Cerebellar nuclear complex (tissue), 1 donor: Measurements from ENCODE around the gene TIGD3.
"Not testable (repeated sequence)": the region's sequence is repeated elsewhere in the genome, so short reads cannot be mapped to it uniquely, and the experiment has no call there.

Experiments
- DNase-seq, 2 experiments: peaks; one replicate each; lab custom pipeline; 2025; lab: John Stamatoyannopoulos, UW

TIGD3 gene

DNA sequence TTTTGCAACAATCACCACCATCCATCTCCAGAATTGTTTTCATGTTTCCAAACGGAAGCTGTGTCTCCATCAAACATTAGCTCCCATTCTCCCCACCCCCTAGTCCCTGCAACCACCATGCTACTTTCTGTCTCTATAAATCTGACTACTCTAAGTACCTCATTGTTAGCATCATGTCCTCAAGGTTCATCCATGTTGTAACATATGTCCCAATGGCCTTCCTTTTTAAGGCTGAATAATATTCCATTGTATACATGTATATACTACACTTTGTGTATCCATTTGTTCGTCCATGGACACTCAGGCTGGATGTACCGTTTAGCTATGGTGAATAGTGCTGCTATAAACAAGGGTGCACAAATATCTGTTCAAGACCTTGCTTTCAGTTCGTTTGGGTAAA is 29.1 kb upstream of the TIGD3 start:
- DNase-seq, result no peak

DNA sequence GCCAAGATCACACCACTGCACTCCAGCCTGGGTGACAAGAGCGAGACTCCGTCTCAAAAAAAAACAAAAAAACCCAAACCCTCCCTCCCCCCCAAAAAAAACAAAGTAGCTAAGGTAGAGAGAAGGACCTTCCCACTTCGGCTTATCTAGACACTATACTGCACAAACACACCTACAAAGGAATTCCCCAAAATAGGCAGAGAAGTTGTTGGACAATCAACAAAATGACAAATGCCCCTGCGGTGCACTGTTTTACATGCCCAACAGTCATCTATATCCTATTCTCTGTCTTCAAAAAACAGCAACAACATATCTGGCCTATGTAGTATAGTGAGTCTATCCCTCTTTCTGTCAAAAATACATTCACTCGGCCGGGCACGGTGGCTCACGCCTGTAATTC is 27.5 kb upstream of the TIGD3 start:
- DNase-seq, result no peak

DNA sequence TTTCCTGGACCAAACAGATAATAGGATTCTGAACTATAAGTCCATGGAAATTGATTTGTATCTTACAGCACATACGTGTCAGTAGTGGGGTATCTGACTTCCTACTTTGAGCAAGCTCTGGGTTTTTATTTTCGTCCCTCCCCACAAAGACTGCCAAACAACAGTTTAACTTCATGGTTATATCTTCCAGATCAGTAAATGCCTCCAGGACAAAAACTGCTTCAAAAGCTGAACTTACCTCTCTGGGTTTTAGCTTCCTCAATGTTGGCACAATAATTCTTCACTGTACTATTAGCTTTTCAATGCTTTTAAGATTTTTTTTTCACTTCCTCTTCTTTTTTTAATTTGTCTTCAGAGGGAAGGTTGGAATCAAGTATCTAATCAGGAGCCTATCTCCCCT is 25.1 kb upstream of the TIGD3 start:
- no peak for DNase-seq

DNA sequence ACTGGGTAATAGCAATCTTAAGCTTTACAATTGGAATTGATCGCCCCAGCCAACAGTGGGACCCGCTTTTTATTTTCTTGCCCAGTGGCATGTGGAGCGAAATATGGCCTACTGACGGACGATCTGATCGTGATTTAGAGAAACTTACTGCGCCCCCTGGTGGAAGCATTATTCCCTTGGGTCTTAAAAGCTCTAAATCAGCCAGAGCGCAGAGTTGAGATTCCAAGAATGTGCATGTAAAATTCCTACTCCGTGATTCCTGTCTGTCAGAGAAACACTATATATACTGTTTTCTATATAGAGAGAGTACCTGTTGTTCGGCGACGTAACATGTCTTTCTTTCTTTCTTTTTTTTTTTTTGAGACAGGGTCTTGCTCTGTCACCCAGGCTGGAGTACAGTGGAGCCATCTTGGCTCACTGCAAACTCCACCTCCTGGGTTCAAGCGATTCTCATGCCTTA is 24.6 kb upstream of the TIGD3 start:
- DNase-seq, result peak in 1 of 2 experiments; percentile 44

DNA sequence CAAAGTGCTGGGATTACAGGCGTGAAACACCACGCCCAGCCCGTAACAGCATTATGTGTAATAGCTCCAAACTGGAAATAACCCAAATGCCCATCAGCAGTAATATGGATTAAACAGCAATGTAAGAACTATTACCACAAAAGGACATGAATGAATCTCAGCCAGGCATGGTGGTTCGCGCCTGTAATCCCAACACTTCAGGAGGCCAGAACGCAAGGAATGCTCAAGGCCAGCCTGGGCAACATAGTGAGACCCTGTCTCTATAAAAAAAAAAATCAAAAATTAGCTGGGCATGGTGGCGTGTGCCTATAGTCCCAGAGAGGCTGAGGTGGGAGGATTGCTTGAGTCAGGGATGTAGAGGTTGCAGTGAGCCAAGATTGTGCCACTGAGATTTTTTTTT is 24.0 kb upstream of the TIGD3 start:
- DNase-seq, result no peak

DNA sequence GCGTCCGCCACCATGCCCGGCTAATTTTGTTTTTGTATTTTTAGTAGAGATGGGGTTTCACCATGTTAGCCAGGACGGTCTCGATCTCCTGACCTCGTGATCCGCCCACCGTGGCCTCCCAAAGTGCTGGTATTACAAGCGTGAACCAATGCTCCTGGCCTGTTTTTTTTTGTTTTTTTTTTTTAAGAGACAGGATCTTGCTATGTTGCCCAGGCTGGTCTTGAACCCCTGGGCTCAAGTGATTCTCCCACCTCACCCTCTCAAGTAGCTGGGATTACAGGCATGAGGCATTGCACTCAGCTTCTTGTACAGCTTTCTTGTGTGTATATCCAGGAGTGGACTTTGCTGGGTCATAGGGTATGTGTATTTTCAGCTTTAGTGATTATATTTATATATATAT is 22.0 kb upstream of the TIGD3 start:
- DNase-seq, result not testable (repeated sequence)

DNA sequence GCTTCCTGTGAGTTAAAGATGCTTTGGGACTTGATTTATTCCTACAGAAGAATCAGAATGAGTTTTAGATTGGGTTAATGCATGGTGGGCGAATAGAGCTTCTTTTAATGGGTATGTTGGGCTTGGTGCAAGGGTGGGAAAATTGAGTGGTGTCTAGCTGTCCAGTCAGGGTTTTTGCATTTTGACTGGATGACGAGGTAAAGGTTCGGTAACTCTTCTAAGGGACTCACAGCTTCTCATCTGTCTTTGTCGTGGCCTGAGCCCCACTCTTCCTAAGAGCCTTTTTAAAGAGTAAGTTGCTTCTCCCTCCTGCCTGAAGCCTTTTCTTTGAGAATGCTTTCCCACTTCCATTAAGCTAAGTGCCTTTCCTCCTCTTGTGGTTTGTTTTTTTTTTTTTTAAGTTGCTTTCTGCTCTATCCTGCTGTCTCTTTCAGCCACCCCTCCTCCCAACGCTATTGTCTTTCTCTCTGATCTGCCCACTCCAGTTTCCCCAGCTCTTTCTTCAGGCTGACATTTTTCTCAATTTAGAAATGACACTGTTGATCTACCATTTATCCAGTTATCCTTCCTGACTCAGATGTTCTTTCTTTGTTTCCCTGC is 19.8 kb upstream of the TIGD3 start:
- no peak for DNase-seq

DNA sequence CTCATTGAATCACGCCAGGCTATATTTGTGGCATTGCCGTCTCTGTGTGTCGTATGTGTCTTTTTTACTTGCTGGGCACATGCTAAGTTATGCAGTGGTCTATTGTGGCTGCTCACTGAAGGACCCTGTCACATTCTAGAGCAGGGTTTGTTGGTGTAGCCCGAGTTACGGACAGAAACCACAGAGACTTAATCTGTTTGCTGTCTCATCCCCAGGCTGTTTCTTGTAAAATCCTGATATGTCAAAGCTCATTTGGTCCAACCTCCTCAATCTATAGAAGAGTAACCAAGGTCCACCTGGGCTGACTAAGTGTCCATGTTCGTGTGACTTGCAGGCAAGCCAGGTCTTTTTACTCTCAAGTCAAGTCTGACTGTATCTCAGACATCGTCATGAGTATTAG is 15.9 kb upstream of the TIGD3 start:
- no peak for DNase-seq

DNA sequence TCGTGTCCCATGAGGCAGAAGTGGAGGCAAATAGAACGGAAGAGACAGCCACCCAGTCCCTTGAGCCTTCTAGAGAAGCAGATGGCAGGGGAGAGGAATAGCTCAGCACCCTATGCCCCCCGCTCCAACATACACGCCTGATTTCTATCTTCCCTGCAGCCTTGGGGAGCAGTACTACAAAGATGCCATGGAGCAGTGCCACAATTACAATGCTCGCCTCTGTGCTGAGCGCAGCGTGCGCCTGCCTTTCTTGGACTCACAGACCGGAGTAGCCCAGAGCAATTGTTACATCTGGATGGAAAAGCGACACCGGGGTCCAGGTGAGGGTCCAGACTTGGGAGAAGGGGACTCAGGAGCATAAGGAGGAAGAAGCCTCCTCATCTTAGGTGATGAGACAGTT is 14.3 kb upstream of the TIGD3 start:
- DNase-seq, result no peak

DNA sequence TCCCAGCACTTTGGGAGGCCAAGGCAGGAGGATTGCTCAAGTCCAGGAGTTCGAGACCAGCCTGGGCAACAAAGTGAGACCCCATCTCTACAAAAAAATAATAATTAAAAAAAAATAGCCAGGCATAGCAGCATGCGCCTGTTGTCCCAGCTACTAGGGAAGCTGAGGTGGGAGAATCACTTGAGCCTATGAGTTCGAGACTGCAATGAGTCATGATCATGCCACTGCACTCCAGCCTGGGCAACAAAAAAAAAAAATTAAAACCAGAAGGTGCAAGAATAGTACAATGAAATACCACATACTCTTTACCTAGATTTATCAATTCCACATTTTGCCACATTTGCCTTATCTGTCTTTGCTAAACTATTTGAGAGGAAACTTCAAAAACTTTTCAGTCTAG is 12.7 kb upstream of the TIGD3 start:
- DNase-seq, result no peak

DNA sequence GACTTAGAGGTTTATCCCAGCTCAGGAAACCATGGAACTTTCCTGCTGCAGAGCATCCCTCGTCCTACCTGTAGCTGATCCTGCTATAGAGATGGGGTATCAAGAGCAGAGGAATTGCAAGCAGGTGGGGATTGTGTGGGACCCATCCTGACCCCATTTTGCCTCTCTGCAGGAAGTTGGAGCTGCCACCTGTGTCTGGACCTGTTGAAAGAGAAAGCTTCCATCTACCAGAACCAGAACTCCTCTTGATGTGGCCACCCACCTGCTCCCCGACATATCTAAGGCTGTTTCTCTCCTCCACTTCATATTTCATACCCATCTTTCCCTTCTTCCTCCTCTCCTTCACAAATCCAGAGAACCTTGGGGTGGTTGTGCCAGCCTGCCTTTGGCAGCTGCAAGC is 3.0 kb upstream of the TIGD3 start:
- DNase-seq, result no peak

DNA sequence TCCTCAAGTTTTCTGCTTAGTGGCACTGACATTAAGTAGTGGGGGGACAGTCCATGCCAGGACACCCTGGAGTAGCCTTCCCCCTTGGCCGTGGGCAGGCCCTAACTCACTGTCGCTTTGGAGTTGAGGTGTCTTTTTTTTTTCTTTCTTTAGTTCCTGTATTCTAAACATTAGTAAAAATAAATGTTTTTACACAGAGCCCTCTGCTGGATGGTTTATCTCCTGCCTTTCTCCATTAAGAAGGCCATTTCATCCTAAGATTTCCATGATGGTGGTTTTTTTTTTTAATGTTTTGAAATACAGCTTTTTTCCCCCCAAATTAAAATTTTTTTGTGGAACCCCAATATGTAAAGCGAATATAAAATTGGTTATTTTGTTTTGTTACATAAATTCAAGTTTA is 1.8 kb upstream of the TIGD3 start:
- no peak for DNase-seq

DNA sequence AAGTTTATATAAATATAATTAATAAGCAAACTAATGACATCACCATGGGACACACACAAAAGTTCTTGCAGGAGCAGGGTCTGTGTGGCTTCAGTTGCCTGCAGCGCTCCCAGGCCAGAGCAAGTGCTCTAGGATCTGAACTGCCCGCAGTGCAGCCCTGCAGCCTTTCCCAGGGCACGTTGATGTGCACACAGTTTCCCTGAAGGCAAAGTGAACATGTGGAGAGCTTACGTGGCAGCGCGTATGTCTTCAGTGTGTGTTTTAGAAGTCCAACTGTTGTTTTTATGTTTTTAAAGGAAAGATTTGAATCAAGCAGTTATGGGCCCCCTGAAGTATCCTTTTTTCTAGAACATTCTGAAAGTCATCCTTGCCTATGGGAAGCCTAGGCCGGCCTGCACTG is 1.2 kb upstream of the TIGD3 start:
- no peak for DNase-seq

DNA sequence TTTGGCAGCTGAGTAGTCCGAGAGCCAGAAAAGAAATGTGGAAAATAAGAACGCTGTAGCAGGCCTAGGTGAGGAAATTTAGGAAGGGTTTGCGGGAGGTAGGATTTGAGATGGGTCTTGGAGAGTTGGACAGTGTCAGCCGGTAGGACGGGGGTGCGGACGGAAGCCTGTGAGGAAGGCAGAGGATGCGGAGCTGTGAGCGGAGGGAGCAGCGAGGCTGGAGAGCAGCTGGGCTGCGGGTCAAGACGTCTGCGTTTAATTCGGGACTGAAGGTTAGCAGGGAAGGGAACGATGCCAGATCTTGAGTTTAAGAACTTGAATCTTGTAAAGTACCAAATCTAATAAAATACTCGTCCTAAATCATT is 669 bp upstream of the TIGD3 start:
- DNase-seq, result peak in 1 of 2 experiments; percentile 56

DNA sequence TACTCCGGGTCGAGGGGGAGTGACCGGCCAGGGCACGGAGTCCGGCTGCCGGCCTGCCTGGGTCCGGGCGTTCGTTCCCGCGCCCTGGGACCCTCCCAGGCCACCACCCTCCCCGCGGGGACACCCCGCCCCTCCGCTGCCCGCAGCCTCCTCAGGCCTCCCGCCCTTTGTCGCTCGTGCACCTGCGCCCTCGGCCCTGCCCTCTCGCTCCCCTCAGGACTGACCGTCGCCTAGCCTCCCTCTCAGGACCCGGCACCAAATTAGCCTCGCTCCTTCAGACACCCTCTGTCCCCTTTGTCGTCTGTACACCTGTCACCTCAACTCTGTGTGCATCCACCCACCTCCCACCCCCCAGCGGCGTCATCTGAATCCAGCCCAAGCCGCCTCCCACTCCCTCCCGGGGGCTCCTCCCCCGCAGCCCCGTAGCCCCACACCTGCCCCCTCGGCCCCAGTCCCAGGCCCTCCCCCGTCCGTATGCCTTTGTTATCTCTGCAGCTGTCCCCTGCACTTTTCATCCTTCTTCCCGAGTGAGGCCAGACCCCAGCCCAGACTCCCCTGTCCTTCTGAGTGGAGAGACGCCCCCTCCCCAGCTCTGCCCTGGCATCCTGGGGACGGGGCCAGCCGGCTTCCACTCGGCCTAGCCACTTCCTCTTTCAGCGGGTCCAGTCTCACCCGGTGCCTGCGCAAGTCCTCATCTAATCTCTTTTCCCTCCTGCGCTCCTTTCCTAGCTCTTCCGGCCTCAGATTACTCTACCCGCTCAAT is 643 bp downstream of the TIGD3 start:
- no peak for DNase-seq

DNA sequence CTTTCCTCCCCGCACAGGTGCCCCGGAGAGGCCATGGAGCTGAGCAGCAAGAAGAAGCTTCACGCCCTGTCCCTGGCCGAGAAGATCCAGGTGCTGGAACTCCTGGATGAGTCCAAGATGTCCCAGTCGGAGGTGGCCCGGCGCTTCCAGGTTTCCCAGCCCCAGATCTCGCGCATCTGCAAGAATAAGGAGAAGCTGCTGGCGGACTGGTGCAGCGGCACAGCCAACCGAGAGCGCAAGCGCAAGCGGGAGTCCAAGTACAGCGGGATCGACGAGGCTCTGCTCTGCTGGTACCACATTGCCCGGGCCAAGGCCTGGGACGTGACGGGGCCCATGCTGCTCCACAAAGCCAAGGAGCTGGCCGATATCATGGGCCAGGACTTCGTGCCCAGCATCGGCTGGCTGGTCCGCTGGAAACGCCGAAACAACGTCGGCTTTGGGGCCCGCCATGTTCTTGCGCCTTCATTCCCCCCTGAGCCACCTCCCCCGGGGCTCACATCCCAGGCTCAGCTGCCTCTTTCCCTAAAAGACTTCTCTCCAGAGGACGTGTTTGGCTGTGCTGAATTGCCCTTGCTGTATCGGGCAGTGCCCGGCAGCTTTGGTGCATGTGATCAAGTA is 1.3 kb downstream of the TIGD3 start:
- DNase-seq, result peak in 1 of 2 experiments; percentile 12

DNA sequence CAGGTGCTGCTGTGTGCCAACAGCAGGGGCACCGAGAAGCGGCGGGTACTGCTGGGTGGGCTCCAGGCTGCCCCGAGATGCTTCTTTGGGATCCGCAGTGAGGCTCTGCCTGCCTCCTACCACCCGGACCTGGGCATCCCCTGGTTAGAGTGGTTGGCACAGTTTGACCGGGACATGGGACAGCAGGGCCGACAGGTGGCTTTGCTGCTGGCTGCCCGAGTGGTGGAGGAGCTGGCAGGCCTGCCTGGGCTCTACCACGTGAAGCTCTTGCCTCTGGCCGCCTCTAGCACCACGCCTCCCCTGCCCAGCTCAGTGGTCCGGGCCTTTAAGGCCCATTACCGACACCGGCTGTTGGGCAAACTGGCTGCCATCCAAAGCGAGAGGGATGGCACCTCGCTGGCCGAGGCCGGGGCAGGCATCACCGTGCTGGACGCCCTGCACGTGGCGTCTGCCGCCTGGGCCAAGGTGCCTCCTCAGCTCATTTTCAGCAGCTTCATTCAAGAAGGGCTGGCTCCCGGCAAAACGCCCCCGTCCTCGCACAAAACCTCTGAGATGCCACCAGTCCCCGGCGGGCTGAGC is 1.9 kb downstream of the TIGD3 start:
- peak; percentile 31 to 81 for DNase-seq

DNA sequence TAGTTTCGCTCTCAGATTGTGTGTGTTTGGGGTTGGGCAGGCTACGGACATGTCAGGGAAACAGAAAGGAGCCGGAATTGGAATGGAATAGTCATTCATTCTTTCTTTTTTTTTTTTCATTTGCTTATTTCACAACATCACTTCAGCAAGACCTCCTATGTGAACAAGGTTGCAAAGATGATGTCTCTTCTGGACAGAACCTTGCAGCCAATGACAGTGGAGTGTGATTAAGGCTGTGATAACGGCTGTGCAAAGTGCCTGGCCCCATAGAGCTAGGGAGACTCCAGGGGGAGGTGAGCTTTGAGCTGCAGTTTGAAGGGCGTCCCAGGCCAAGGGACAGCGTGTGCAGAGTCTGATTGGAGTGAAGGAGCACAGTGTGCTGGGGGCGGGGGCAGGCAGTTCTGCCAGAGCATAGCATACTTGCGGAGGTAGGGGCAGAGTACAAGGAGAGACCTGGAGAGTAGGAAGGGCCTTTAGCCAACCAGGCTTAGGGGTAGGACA is 3.4 kb downstream of the TIGD3 start:
- DNase-seq, result no peak

DNA sequence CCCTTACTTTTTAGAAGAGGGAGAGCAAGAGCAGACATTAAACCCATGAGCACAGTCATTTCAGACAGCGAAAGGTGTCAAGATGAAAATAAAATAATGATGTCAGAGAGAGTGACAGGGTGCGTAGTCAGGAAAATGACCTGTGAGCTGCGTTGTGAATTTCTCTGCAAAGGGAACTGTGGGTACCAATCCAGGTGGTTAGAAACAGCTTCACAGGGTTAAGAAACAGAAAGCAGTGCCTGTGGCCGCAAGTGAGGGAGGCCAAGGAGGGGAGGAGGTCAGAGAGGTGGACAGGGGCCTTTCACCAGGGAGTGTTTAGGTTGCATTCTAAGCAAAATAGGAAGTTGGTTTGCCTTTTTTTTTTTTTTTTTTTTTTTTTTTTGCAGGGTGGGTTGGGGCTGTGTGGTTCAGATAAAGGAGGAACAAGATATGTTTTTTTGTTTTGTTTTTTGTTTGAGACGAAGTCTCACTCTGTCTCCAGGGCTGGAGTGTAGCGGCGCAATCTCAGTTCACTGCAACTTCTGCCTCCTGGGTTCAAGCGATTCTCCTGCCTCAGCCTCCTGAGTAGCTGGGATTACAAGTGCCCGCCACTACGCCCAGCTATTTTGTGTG is 7.9 kb downstream of the TIGD3 start:
- DNase-seq, result no peak

DNA sequence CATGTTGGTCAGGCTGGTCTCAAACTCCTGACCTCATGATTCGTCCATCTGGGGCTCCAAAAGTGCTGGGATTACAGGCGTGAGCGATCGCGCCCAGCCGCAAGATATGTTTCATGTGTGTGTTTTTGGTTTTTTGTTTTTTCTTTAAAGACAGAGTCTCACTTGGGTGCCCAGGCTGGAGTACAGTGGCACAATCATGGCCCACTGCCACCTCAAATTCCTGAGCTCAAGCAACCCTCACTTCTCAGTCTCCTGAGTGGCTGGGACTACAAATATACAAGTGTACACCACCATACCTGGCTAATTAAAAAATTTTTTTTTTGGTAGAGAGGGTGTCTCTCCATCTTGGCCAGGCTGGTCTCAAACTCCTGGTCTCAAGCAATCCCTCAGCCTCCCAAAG is 8.4 kb downstream of the TIGD3 start:
- DNase-seq, result no peak

DNA sequence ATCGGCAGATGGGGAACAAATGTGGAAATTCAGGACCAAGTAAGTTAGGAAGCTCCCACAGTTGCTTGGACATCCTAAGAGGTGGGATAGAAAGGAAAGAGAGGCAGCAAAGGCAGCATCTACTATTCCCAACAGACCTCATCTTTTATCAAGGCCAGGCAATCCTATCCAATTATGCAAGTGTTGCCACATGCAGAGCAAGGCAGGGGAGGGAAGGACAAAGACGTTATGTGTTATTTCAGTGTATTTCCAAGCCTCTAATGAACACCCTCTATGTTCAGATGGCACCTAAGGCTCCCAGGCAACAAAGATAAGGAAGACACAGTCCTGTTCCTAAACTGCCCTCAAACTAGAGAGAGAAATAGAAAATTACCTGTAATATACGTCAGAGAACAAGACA is 9.2 kb downstream of the TIGD3 start:
- DNase-seq, result no peak

DNA sequence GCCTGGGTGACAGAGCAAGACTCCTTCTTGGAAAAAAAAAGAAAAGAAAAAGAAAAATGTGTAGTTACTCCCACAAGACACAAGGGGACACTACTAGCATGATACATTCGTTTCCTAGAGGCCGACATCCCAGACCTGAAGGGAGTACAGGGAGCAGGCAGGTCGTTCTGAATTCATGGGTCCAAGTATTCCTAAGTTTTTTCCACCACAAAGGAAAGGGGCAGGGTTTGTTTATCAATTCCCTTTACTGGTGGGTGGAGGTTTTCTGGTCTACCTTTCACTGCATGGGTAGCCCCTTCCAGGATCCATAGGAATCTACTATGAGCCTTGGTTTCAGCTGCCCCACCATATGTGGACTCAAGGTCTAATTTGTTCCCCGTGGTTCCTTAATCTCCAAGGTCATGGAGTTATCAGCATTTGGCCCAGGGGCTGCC is 11.8 kb downstream of the TIGD3 start:
- peak; percentile 26 to 75 for DNase-seq
